ENCODE data around the gene AUNIP. TPM values are rescaled to one million over a fixed set of nuclear protein-coding genes. Genes with fewer than 3 reads are reported as not detected.

The AUNIP gene
- total RNA-seq, 1 donor from 2014 or later = 0.70 TPM

GRCh38 chr1:25797939-25798338, 61.3 kb downstream of the AUNIP start:
- peak; percentile 42 for DNase-seq (ENCODE audit: low read depth)

DNA sequence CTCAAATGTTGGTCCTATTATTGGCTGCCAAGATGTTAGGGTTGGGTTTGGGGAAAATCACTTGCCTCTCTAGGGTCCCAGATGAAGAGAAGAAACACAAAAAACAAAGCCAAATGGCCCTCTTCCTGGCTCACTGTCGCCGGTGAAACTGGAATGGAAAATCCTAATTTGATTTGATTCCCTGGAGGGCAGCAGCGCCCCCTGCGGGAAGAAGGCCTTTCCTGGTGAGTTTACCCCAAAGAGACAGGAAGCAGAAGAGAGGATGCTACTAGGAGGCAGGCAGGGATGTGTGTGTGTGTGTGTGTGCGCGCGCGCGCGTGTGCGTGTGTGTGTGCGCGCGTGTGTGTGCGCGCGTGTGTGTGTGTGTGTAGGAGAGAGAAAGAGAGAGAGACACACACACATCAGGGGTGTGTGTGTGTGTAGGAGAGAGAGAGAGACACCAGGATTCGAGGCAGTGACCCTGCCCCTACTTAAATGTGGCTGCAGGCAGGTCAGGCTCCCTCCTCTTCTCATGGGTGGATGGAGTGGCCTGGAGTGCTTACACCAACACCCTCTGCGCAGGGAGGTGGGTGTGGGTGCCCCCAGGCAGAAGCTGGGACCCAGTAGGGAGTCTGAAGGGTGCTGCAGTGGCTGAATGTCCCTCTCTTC, 62.3 kb downstream of the AUNIP start:
- DNase-seq (ENCODE audit: low read depth) = peak; percentile 84

DNA sequence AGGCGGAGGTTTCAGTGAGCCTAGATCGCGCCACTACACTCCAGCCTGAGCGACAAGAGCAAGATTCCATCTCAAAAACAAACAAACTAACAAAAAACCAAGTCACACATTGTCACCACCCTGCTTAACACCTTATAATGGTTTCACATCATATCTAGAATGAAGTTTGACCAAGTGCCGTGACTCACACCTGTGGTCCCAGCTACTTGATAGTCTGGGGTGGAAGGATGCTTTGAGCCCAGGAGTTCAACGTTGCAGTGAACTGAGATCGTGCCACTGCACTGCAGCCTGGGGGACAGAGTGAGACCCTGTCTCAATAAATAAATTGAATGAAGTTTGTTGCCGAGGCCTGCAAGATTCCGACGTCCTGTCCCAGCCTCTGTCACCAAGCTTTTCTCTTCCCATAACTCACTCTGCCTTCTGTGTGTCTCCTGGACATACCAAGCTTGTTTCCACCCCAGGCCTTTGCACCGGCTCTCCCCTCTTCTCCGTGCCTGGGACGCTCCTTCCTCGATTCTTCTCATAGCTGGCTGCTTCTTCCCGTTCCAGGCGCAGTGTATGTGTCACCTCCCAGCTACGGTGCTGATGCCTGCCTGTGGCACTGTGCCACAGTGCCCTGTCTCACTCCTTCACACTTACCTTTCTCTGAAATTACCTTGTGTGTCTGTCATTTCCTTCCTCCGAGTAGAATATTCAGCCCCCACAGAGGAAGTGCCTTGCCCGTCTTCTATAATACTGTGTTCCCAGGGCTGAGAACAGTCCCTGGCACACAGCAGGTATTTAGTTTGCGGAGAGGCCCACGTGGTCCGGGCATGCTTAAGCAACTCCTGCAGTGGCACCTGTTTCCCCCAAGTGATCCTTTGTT, 63.1 kb downstream of the AUNIP start:
- DNase-seq (ENCODE audit: low read depth) = no peak

- DNase-seq (ENCODE audit: low read depth) = no peak
Measured at GRCh38 chr1:25795211-25795610, 64.0 kb downstream of the AUNIP start.

GRCh38 chr1:25794325-25794724, 64.9 kb downstream of the AUNIP start:
- peak; percentile 97 for DNase-seq (ENCODE audit: low read depth)

DNA sequence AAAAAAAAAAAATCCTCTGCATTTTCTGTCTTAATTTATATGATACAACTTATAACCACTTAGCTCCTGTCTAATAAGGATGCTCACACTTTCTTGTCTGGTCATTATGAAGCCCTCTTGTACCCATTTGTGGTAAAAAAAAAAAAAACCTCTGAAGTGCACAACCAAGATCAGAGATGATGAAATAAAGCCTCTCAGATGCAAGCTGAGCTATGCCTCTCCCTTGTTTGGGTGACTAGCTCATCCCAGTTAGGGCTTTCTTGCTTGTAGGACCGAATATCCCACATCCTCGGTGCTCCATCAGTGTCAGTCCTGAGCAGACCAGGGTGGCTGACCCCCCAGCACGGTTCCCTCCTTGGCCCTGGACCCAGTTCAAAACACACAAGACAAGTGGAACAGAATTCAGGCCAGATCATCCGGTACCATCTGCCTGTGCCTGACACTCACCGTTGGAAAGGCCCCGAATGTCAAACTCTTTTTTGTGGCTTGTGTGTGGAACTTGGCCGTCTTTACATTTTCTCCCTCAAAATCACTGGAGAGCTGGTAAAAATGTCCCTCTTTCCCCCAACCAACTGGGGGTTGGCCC, 65.6 kb downstream of the AUNIP start:
- no peak for DNase-seq (ENCODE audit: low read depth)

DNA sequence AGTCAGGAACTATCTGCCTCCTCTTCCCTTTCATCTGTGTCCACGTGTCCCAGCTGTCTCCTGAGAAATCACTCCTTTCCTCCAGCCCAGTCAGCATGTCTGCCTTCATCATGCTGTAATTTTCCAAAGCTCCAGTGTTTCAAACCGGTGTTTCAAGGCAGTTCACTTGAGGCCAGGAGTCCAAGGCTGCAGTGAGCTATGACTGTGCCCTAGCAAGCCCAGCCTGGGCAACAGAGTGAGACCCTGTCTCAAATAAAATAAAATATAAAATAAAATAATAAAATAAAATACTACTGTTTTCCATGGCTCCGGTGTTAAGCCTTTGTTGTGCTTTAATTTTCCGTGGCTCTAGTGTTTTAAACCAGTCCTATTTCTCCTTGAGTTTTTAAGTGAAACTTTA, 67.1 kb downstream of the AUNIP start:
- DNase-seq (ENCODE audit: low read depth) = peak; percentile 67

DNA sequence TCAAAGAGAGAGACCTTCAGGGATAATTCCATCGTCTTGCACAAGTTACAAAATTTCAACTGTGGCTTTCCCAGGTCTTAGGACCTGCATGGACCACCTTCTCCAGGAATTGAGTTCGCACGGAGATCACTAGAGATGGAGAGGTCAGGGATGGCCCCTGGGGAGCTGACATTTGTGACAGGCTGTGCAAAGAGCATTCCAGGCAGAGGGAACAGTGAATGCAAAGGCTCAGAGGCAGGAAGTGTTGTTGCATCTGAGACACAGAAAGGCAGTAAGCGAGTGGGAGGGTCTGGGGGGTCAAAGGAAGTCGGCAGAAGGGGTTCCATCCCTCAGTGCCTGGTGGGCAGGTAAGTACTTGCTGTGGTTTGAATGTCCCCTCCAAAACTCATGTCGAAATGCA, 68.8 kb downstream of the AUNIP start:
- no peak for DNase-seq (ENCODE audit: low read depth)

GRCh38 chr1:25787760-25788166, 71.5 kb downstream of the AUNIP start:
- DNase-seq (ENCODE audit: low read depth) = no peak

DNA sequence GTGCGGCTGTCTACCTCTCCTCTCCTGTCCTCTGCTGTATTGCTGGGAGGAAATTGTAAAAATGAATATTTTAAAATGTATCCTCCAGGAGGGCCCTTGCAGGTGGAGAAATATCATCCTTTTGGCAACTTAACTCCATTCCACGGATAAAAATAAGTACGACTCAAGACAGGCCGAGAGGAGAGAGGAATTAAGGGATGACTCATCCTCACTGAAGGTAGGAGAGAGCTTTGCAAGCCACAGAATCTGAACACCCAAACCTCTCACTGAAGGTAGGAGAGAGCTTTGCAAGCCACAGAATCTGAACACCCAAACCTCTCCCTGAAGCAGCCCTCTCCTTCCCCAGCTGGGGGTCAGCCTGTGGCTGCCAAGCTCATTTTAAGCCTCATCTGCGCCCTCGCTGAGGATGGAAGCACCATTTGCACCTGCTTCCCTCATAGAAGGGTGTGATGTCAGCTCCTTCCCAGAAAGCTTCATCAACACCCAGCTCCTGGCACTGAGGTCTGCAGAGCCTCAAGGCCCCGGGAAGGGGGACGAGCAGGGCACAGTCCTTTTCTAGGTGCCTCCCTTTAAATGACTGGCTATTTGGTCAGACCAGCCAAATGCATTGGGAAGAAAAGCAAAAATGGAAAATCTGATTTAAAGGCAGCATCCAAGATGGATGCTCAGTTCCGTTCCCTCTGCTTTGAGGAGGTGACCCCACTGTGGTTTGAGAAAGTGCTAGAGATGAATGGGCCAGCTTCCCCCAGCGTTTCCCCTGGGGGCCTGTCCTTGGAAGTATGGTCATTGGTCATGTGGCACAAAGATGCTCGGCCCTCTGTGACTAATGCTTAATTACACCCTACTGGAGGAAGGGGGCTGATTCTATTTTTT, 72.1 kb downstream of the AUNIP start:
- DNase-seq (ENCODE audit: low read depth) = peak; percentile 50

DNA sequence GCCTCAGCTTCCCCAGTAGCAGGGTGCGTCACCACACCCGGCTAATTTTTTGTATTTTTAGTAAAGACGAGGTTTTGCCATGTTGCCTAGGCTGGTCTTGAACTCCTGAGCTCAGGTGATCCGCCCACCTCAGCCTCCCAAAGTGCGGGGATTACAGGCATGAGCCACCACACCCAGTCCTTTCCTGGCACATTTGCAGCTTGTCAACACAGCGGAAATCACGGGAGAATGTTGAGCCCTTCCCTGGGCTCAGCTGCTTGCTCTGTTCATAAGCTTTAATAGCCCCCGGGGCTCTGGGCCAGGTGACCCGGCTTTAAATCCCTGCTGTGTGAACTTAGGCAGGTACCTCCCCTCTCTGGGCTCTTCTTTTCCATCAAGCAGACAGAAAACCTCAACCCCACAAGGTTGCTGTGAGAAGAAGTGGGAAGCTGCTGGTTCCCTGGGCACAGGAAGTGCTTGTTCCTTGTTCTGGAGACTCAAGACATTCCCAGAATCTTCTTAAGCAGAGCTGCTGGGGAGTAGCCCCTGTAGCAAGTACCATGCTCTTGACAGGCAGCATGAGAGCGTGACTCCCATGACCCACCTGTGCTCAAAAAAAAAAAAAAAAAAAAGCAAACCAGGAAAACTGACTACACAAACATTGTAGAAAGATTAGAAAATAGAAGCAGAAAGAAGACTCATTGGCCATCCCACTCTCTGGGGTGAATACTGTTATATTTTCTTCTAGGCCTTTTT, 73.8 kb downstream of the AUNIP start:
- no peak for DNase-seq (ENCODE audit: low read depth)

GRCh38 chr1:25784575-25785051, 74.6 kb downstream of the AUNIP start:
- peak; percentile 68 for DNase-seq (ENCODE audit: low read depth)

Small RNAs within 50 kb of the gene (microRNA-seq; reads per million reads assigned to microRNA genes)
- not detected for gene MIR3917

Other genes with a start within 250 kb of the AUNIP start
- gene MAN1C1, start 242.7 kb downstream of the AUNIP start, total RNA-seq = 6.6 and 8.8 TPM in 2 replicates
- 18.7 and 19.1 TPM in 2 replicates for gene SELENON, start 59.3 kb downstream of the AUNIP start, total RNA-seq
- gene MTFR1L, start 39.5 kb downstream of the AUNIP start, total RNA-seq = 81.2 and 81.6 TPM in 2 replicates
- gene PAQR7, start 16.3 kb upstream of the AUNIP start, total RNA-seq = 6.3 and 9.8 TPM in 2 replicates
- 138 and 179 TPM in 2 replicates for gene STMN1, start 47.0 kb upstream of the AUNIP start, total RNA-seq
- gene PAFAH2, start 138.6 kb upstream of the AUNIP start, total RNA-seq = 18.0 and 45.2 TPM in 2 replicates
- 12.8 and 20.1 TPM in 2 replicates for gene EXTL1, start 162.3 kb upstream of the AUNIP start, total RNA-seq
- gene SLC30A2, start 186.7 kb upstream of the AUNIP start, total RNA-seq = 0.10 and 0.21 TPM in 2 replicates
- 18.6 and 26.2 TPM in 2 replicates for gene TRIM63, start 208.2 kb upstream of the AUNIP start, total RNA-seq

Data from myocyte (in vitro differentiated cells).